Tibial nerve (tissue), 4 donors: Measurements from ENCODE around the gene HOXA2. TPM values are rescaled to one million over a fixed set of nuclear protein-coding genes. Genes with fewer than 3 reads are reported as not detected.

Experiments used
- DNase-seq, 2 donors: peaks; one replicate each; pipeline ENCODE4 v3.0.0-alpha.2; 2019; ENCODE audit warnings: low spot score in 2 of 2
- H3K27ac ChIP-seq, 4 donors: fragments of 200-600 bp; sonication (generic) in 3 of 4; one replicate each; pipeline ENCODE4 v1.5.1; 2017 to 2019; ENCODE audit warnings: mild to moderate bottlenecking in 1 of 4
- H3K27me3 ChIP-seq, 2 donors: fragments of 200-600 bp; sonication (generic) in 1 of 2; one replicate each; pipeline versions ENCODE4 v1.5.1 to v1.6.0; 2017 to 2019
- H3K36me3 ChIP-seq, 3 donors: fragments of 200-600 bp; sonication (generic); one replicate each; pipeline ENCODE4 v1.5.1; 2018 to 2019
- H3K4me1 ChIP-seq, 4 donors: fragments of 200-600 bp; sonication (generic) in 3 of 4; one replicate each; pipeline ENCODE4 v1.5.1; 2017 to 2019
- H3K4me3 ChIP-seq, 4 donors: fragments of 200-600 bp; sonication (generic) in 3 of 4; one replicate each; pipeline ENCODE4 v1.5.1; 2017 to 2019; ENCODE audit warnings: mild to moderate bottlenecking in 1 of 4, moderate library complexity in 1 of 4
- H3K9me3 ChIP-seq, 4 donors: fragments of 200-600 bp; sonication (generic) in 3 of 4; one replicate each; pipeline ENCODE4 v1.5.1; 2017 to 2019
- CTCF ChIP-seq, 5 experiments: fragments of 200-600 bp in 3 of 5; fragments of 450-650 bp in 2 of 5; sonication (generic) in 3 of 5; IDR thresholded peaks; one replicate each; pipeline ENCODE4 v1.5.1; 2016 to 2019; ENCODE audit warnings: antibody characterized with exemption in 5 of 5, mild to moderate bottlenecking in 3 of 5, moderate library complexity in 2 of 5
- EP300 ChIP-seq, 2 donors: sonication (generic); formaldehyde crosslinking; IDR thresholded peaks; one replicate each; pipeline ENCODE4 v1.6.1; 2017; ENCODE audit warnings: antibody characterized with exemption in 2 of 2, mild to moderate bottlenecking in 1 of 2
- POLR2A ChIP-seq, 2 donors: fragments of 450-650 bp; IDR thresholded peaks; one replicate each; pipeline ENCODE4 v1.6.1; 2017; ENCODE audit warnings: antibody characterized with exemption in 2 of 2, mild to moderate bottlenecking in 2 of 2, moderate library complexity in 2 of 2
- WGBS, 2 donors: methylation state at CpG; one replicate each; pipeline ENCODE4 v1.1.5; 2018; 5-methylcytosine and 5-hydroxymethylcytosine counted together
- total RNA-seq, 4 donors: library from RNA; depleted of rRNA; stranded (reverse); fragments of >200 nt; gene quantifications; one replicate each; pipeline ENCODE4 v1.1.0, GENCODE V29; 2016

The HOXA2 gene
- total RNA-seq, 4 donors from 2014 or later, result 2.5 to 5.9 (median 5.2) TPM

GRCh38 chr7:27145914-27146412 lies 43.5 kb upstream of the HOXA2 start:
- no peaks in the 10 kb centered on the region for H3K9me3 ChIP-seq
- peaks cover 0 to 62% (median 7%) of the 10 kb centered on the region in 4 donors for H3K4me1 ChIP-seq
- TF ChIP-seq POLR2A (IDR thresholded peaks at IDR 0.05), result no peak
- TF ChIP-seq EP300 (IDR thresholded peaks at IDR 0.05), result no peak
- TF ChIP-seq CTCF (IDR thresholded peaks at IDR 0.05), result no peak
- no peak for DNase-seq
- H3K36me3 ChIP-seq, result peaks cover 0 to 27% (median 0%) of the 10 kb centered on the region in 3 donors
- 78 to 83% methylated on average over 11 of the region's 11 CpGs for WGBS, 2 donors
- H3K27ac ChIP-seq, result peak overlapping the region in 3 of 4 donors; percentile 46 to 77 (median 55)
- H3K27me3 ChIP-seq, result peaks cover 0 to 97% of the 10 kb centered on the region in 2 donors
- no peak overlapping the region for H3K4me3 ChIP-seq

- peak overlapping the region in 3 of 4 donors; percentile 46 to 77 (median 55) for H3K27ac ChIP-seq
- peaks cover 0 to 97% of the 10 kb centered on the region in 2 donors for H3K27me3 ChIP-seq
- peak overlapping the region in 1 of 4 donors; percentile 4 for H3K4me3 ChIP-seq
- WGBS, 2 donors, result 73 to 76% methylated on average over 46 to 47 of the region's 47 CpGs
- H3K36me3 ChIP-seq, result peaks cover 0 to 27% (median 0%) of the 10 kb centered on the region in 3 donors
- peaks cover 0 to 58% (median 7%) of the 10 kb centered on the region in 4 donors for H3K4me1 ChIP-seq
- no peaks in the 10 kb centered on the region for H3K9me3 ChIP-seq
- no peak for DNase-seq
- TF ChIP-seq EP300 (IDR thresholded peaks at IDR 0.05) (no peak), POLR2A (IDR thresholded peaks at IDR 0.05) (no peak), CTCF (IDR thresholded peaks at IDR 0.05) (no peak)
Measured at GRCh38 chr7:27145165-27145913, 42.9 kb upstream of the HOXA2 start.

DNA sequence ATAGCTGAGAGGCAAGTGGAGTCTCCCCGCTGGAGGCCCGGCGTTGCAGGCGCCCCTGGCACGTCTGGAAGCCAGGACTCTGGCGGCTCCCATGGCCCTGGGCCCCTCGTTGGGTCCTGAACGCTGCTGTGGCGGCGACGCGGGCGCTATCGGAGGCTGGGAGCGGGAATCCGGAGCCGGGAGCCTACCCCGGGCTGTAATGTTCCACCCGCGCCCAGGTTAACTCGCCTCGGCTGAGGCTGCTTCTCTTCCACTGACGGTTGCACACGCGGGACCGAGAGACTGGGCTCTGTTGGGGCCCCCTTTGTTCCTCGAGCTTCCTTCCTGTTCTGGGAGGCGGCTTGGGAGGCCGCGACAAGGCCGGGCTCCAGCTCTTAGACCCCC lies 42.3 kb upstream of the HOXA2 start:
- no peaks in the 10 kb centered on the region for H3K9me3 ChIP-seq
- no peak overlapping the region for H3K4me3 ChIP-seq
- peak overlapping the region in 3 of 4 donors; percentile 19 to 55 (median 46) for H3K27ac ChIP-seq
- WGBS, 2 donors, result 37 to 55% methylated on average over 31 of the region's 31 CpGs
- DNase-seq, result no peak
- peaks cover 0 to 54% (median 7%) of the 10 kb centered on the region in 4 donors for H3K4me1 ChIP-seq
- TF ChIP-seq EP300 (IDR thresholded peaks at IDR 0.05) (no peak), CTCF (IDR thresholded peaks at IDR 0.05) (no peak), POLR2A (IDR thresholded peaks at IDR 0.05) (no peak)
- H3K36me3 ChIP-seq, result peaks cover 0 to 28% (median 0%) of the 10 kb centered on the region in 3 donors
- H3K27me3 ChIP-seq, result peaks cover 0 to 97% of the 10 kb centered on the region in 2 donors

DNA sequence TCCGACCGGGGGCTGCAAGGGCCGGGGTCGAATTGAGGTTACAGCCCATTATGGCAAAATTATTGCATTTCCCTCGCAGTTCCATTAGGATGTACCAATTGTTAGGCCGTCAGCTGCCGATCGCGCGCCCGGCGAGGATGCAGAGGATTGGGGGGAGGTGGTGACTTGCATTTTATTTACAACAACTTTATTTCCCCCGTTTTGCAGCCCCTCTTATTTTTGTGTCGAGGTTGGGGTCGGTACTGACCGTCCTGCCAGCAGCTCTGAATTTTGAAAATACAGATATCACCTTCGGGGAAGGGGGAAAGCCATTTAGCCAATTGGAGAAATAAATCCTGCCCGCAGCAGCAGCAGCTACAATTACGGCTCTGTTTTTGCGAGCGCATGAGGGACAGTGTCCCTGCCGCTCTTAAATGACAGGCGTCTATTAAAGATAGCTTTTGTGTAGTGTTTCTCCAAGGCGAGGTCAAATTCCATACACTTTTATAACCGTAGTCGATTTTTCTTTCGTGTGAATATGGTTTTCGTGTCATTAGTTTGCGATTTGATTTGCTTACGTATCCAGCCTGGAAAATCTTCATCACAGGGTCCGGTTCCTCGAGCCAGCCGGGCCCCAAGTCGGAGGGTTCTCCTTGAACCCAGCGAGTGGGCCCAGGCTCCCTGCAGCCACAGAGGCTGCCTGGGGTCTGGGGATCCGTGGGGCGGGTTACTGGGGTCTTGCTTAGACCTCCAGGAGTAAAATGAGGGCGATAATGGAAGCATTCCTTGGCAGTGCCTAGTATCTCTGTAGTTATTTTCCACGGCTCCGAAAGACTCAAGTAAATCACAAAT lies 41.7 kb upstream of the HOXA2 start:
- Histone ChIP-seq H3K27me3 (peaks cover 0 to 97% of the 10 kb centered on the region in 2 donors), H3K27ac (peak overlapping the region in 3 of 4 donors; percentile 19 to 55 (median 46))
- no peak for DNase-seq

More for the DNA sequence above, 41.7 kb upstream of the HOXA2 start:
- H3K4me3 ChIP-seq, result peak overlapping the region in 2 of 4 donors; percentile 28 to 54
- no peaks in the 10 kb centered on the region for H3K9me3 ChIP-seq
- TF ChIP-seq CTCF (IDR thresholded peaks at IDR 0.05) (no peak), EP300 (IDR thresholded peaks at IDR 0.05) (no peak), POLR2A (IDR thresholded peaks at IDR 0.05) (no peak)
- peaks cover 0 to 33% (median 0%) of the 10 kb centered on the region in 3 donors for H3K36me3 ChIP-seq
- 36 to 59% methylated on average over 40 of the region's 40 CpGs for WGBS, 2 donors
- H3K4me1 ChIP-seq, result peaks cover 0 to 55% (median 7%) of the 10 kb centered on the region in 4 donors
